ENCODE measurements around the gene CYP4F2.
"Not testable (repeated sequence)": the region's sequence is repeated elsewhere in the genome, so short reads cannot be mapped to it uniquely, and the experiment has no call there.

The CYP4F2 gene

GRCh38 chr19:15850385-15850784 is 47.5 kb downstream of the CYP4F2 start:
- no peak for DNase-seq (ENCODE audit: low read depth)

- DNase-seq (ENCODE audit: low read depth): no peak
Measured at GRCh38 chr19:15846923-15847322, 51.0 kb downstream of the CYP4F2 start.

- DNase-seq (ENCODE audit: low read depth): not testable (repeated sequence)
Measured at GRCh38 chr19:15843894-15844222, 54.0 kb downstream of the CYP4F2 start.

- no peak for DNase-seq (ENCODE audit: low read depth)
Measured at GRCh38 chr19:15843203-15843893, 54.5 kb downstream of the CYP4F2 start.

GRCh38 chr19:15841875-15842569 is 55.9 kb downstream of the CYP4F2 start:
- DNase-seq (ENCODE audit: low read depth): no peak

- no peak for DNase-seq (ENCODE audit: low read depth)
Measured at GRCh38 chr19:15840833-15841232, 57.0 kb downstream of the CYP4F2 start.

GRCh38 chr19:15839888-15840287 is 58.0 kb downstream of the CYP4F2 start:
- not testable (repeated sequence) for DNase-seq (ENCODE audit: low read depth)

- no peak for DNase-seq (ENCODE audit: low read depth)
Measured at GRCh38 chr19:15838351-15838750, 59.5 kb downstream of the CYP4F2 start.

GRCh38 chr19:15837221-15837731 is 60.6 kb downstream of the CYP4F2 start:
- no peak for DNase-seq (ENCODE audit: low read depth)

GRCh38 chr19:15836330-15837220 is 61.3 kb downstream of the CYP4F2 start:
- DNase-seq (ENCODE audit: low read depth): peak; percentile 89

GRCh38 chr19:15835565-15836329 is 62.1 kb downstream of the CYP4F2 start:
- peak; percentile 39 for DNase-seq (ENCODE audit: low read depth)

GRCh38 chr19:15834232-15834631 is 63.6 kb downstream of the CYP4F2 start:
- not testable (repeated sequence) for DNase-seq (ENCODE audit: low read depth)

GRCh38 chr19:15831626-15832025 is 66.2 kb downstream of the CYP4F2 start:
- DNase-seq (ENCODE audit: low read depth): no peak

- no peak for DNase-seq (ENCODE audit: low read depth)
Measured at GRCh38 chr19:15829786-15830185, 68.1 kb downstream of the CYP4F2 start.

- no peak for DNase-seq (ENCODE audit: low read depth)
Measured at GRCh38 chr19:15829306-15829698, 68.6 kb downstream of the CYP4F2 start.

GRCh38 chr19:15828611-15829305 is 69.1 kb downstream of the CYP4F2 start:
- DNase-seq (ENCODE audit: low read depth): not testable (repeated sequence)

GRCh38 chr19:15828121-15828610 is 69.7 kb downstream of the CYP4F2 start:
- no peak for DNase-seq (ENCODE audit: low read depth)

All from activated T-helper 1 cell treated with Interleukin-2 at 50 U/mL for 16 hours (primary cell).